GM12878 (cell line): Measurements from ENCODE around the gene HABP2. TPM values are rescaled to one million over a fixed set of nuclear protein-coding genes. Genes with fewer than 3 reads are reported as not detected.

Experiments used
- ATAC-seq: fragments of 200-7000 bp; cut with Tn5 transposase; 3 replicates; pipeline ENCODE4 v1.9.1; 2020; ENCODE audit warnings: mild to moderate bottlenecking, moderate library complexity
- BruUV-seq: library from RNA; stranded (reverse); fragments of 400-500 nt; replicated peaks from 2 replicates; lab custom pipeline; 2021; lab: Mats Ljungman, UMichigan
- CTCF ChIA-PET: fragments of 300-600 bp; sonication (Branson Sonifier 250); formaldehyde crosslinking; extraction: SDS; loops from one replicate; lab custom pipeline; 2021; ENCODE audit warnings: inconsistent platforms; lab: Yijun Ruan, JAX
- POLR2A ChIA-PET: fragments of 350-600 bp; formaldehyde crosslinking; extraction: SDS; loops from one replicate; lab custom pipeline; 2021; ENCODE audit warnings: inconsistent platforms; lab: Charles Lee
- RAD21 ChIA-PET: fragments of 300-600 bp; sonication (Branson Sonifier 250); formaldehyde crosslinking; loops from one replicate; lab custom pipeline; 2023; ENCODE audit warnings: antibody characterized with exemption; ENCODE audit not compliant: unreplicated experiment; lab: Charles Lee
- SMC1A ChIA-PET: fragments of 300-600 bp; sonication (Branson Sonifier 250); formaldehyde crosslinking; loops from one replicate; lab custom pipeline; 2023; ENCODE audit not compliant: unreplicated experiment, uncharacterized antibody; lab: Charles Lee
- DNase-seq: peaks from one replicate; pipeline ENCODE4 v3.0.0-alpha.2; 2011; ENCODE audit warnings: low read depth, low spot score
- FAIRE-seq: peaks from 3 replicates; lab custom pipeline; 2011; peaks lifted over from hg19 to GRCh38; lab: Jason Lieb, UNC
- H2AFZ ChIP-seq: 2 replicates; pipeline ENCODE4 v1.6.0; 2011; ENCODE audit warnings: low read depth, low read length, control low read depth; ENCODE audit not compliant: control insufficient read depth
- H3K27ac ChIP-seq: 2 replicates; pipeline ENCODE4 v1.5.1; 2011; ENCODE audit warnings: control low read depth; ENCODE audit not compliant: control insufficient read depth, insufficient read depth
- H3K27me3 ChIP-seq, 2 experiments: replicated peaks in 1 of 2; 2 replicates each; pipeline versions ENCODE4 v1.6.0 to v1.6.1; 2011; ENCODE audit warnings: low read length in 1 of 2; ENCODE audit not compliant: control insufficient read depth in 2 of 2, insufficient read depth in 2 of 2
- H3K36me3 ChIP-seq, 2 experiments: 2 replicates each; pipeline ENCODE4 v1.5.1; 2011; ENCODE audit warnings: low read length in 1 of 2; ENCODE audit not compliant: control insufficient read depth in 2 of 2, insufficient read depth in 2 of 2
- H3K4me1 ChIP-seq: 2 replicates; pipeline ENCODE4 v1.6.1; 2011; ENCODE audit warnings: mild to moderate bottlenecking, low read length, moderate library complexity, mixed read lengths; ENCODE audit not compliant: control insufficient read depth, insufficient read depth
- H3K4me2 ChIP-seq: 2 replicates; pipeline ENCODE4 v1.6.0; 2011; ENCODE audit warnings: control low read depth; ENCODE audit not compliant: control insufficient read depth, insufficient read depth
- H3K4me3 ChIP-seq: fragments of 200-600 bp; sonication (generic); 2 replicates; pipeline ENCODE4 v1.5.1; 2016
- H3K79me2 ChIP-seq: 2 replicates; pipeline ENCODE4 v1.6.0; 2011; ENCODE audit warnings: low read length; ENCODE audit not compliant: control insufficient read depth, insufficient read depth
- H3K9ac ChIP-seq: 2 replicates; pipeline ENCODE4 v1.8.0; 2011; ENCODE audit warnings: low read length, control low read depth, mixed read lengths; ENCODE audit not compliant: control insufficient read depth, insufficient read depth
- H3K9me3 ChIP-seq: replicated peaks from 3 replicates; pipeline ENCODE4 v1.5.1; 2011; ENCODE audit warnings: mild to moderate bottlenecking, low read length; ENCODE audit not compliant: control insufficient read depth, insufficient read depth
- H4K20me1 ChIP-seq: 2 replicates; pipeline ENCODE4 v1.6.0; 2011; ENCODE audit not compliant: control insufficient read depth, insufficient read depth
- ATF2 ChIP-seq: IDR thresholded peaks from 2 replicates; pipeline ENCODE4 v1.6.1; 2012; ENCODE audit warnings: low read length, inconsistent platforms
- BACH1 ChIP-seq: fragments of 450-650 bp; IDR thresholded peaks from 2 replicates; pipeline ENCODE4 v1.6.1; 2017; ENCODE audit warnings: mild to moderate bottlenecking, borderline replicate concordance
- CBFB ChIP-seq: IDR thresholded peaks from 2 replicates; pipeline ENCODE4 v1.6.1; 2016; ENCODE audit warnings: antibody characterized with exemption, low read depth
- CBX3 ChIP-seq: fragments of 200-600 bp; sonication (generic); IDR thresholded peaks from 2 replicates; pipeline ENCODE4 v1.6.1; 2016; ENCODE audit warnings: low read depth, borderline replicate concordance
- CHD4 ChIP-seq: fragments of 200-600 bp; sonication (generic); IDR thresholded peaks from 2 replicates; pipeline ENCODE4 v1.6.1; 2016; ENCODE audit warnings: mild to moderate bottlenecking
- FOXM1 ChIP-seq: IDR thresholded peaks from 2 replicates; pipeline ENCODE4 v1.6.1; 2012; ENCODE audit warnings: low read depth, mild to moderate bottlenecking, inconsistent platforms, low read length, moderate library complexity
- IRF5 ChIP-seq: fragments of 450-650 bp; IDR thresholded peaks from 2 replicates; pipeline ENCODE4 v1.6.1; 2017; ENCODE audit warnings: borderline replicate concordance
- NFIC ChIP-seq: IDR thresholded peaks from 2 replicates; pipeline ENCODE4 v1.6.1; 2012; ENCODE audit warnings: low read depth, mild to moderate bottlenecking, inconsistent platforms, low read length, moderate library complexity
- NFXL1 ChIP-seq: fragments of 450-650 bp; IDR thresholded peaks from 2 replicates; pipeline ENCODE4 v1.6.1; 2017; ENCODE audit warnings: antibody characterized with exemption, mild to moderate bottlenecking, borderline replicate concordance
- RCOR1 ChIP-seq: conservative IDR thresholded peaks from 2 replicates; pipeline ENCODE4 v1.6.1; 2012; ENCODE audit warnings: low read depth, low read length, improper control_type of control experiment
- RELA ChIP-seq: fragments of 450-650 bp; IDR thresholded peaks from 2 replicates; pipeline ENCODE4 v1.8.0; 2014; ENCODE audit warnings: borderline replicate concordance; ENCODE audit not compliant: partially characterized antibody
- TCF12 ChIP-seq: IDR thresholded peaks from 2 replicates; pipeline ENCODE4 v1.6.1; 2011; ENCODE audit warnings: low read depth, mild to moderate bottlenecking, low read length
- ZNF207 ChIP-seq: fragments of 450-650 bp; IDR thresholded peaks from 2 replicates; pipeline ENCODE4 v1.6.1; 2014; ENCODE audit warnings: antibody characterized with exemption, mild to moderate bottlenecking, borderline replicate concordance
- ZNF274 ChIP-seq: IDR thresholded peaks from one replicate; pipeline ENCODE4 v1.8.0; 2011; ENCODE audit not compliant: insufficient read length, insufficient read depth
- WGBS: methylation state at CpG from one replicate; pipeline ENCODE4 v1.1.6; 2016; ENCODE audit warnings: low lambda C conversion rate; ENCODE audit not compliant: insufficient replicate concordance, insufficient coverage; ENCODE audit errors: missing lambda C conversion rate; 5-methylcytosine and 5-hydroxymethylcytosine counted together
- in situ Hi-C: fragments of 300-500 bp; cut with MboI; formaldehyde crosslinking; loops from 9 replicates; pipeline ENCODE4 v1.14.3; 2018; ENCODE audit warnings: mixed read lengths
- intact Hi-C: fragments of 100-400 bp; cut with micrococcal nuclease; formaldehyde crosslinking; loops from one replicate; pipeline ENCODE4 v1.14.2; 2022; ENCODE audit not compliant: unreplicated experiment
- polyA plus RNA-seq, 11 experiments: library from polyadenylated mRNA; depleted of rRNA in 4 of 11; unstranded in 6 of 11; stranded (reverse) in 5 of 11; fragments of >200 nt; fragmentation: Nextera tagmentation in 4 of 11; fragmentation: Illumina TruSeq in 1 of 11; extraction: Ambion mirVana in 4 of 11; extraction: Trizol in 1 of 11; gene quantifications; 1 replicate in 1 of 11; 2 replicates in 10 of 11; pipeline versions ENCODE4 v1.2.1 to v1.2.3, GENCODE V29; 2011 to 2016; ENCODE audit warnings: inconsistent platforms in 2 of 11, missing spikeins in 2 of 11, low read depth in 1 of 11
- total RNA-seq, 4 experiments: library from RNA; depleted of rRNA in 3 of 4; stranded (reverse); fragments of >200 nt in 3 of 4; fragmentation: Illumina TruSeq in 1 of 4; extraction: Trizol in 1 of 4; gene quantifications; 2 replicates each; pipeline versions ENCODE4 v1.2.1 to v1.2.3, GENCODE V29; 2013 to 2021

HABP2 gene
- total and polyA plus RNA-seq, 10 of the 15 experiments (the other 5 are each of a cell fraction or from before 2014, with no cell fraction given) = 0.13 TPM; not detected in 9

DNA sequence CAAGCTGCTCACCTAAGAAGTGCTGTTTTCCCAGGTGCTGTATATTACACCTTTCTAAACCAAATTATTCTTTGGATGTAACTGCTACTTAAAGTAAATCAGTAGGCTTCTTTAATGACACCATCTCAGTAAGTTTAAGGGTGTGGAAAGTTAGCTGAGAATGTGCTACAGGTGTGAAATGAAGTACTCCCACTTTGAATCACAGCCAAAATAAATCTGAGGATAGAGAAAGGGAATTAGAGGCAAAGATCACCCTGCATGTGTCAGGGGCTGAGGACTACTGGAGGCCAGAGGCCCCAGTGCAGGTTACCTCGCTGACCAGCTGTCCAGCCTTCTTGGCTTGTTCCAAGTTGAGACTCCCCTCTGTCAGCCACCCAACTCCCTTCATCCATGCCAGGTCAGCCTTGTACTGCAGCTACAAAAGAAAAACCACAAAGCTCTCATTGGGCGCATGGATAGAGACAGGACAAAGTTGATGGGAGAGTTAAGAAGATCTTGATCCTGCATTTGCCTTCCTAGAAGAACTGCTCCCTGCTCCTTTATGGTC lies 75.8 kb downstream of the HABP2 start:
- H3K9ac ChIP-seq = no peak overlapping the region
- peaks cover 2 to 3% of the 10 kb centered on the region in 2 experiments; a peak in 2 of 4 replicates for H3K27me3 ChIP-seq
- in situ Hi-C loops (no loop called here), intact Hi-C loops (no loop called here)
- ATAC-seq (no peak), FAIRE-seq (no peak), DNase-seq (no peak)
- H3K4me2 ChIP-seq = no peak overlapping the region
- CTCF ChIA-PET = interaction anchor here (1.7 to 3.1 kb wide), 2 partner anchors 11 to 13 kb away, joined by 5 to 11 read pairs; no protein-coding TSS in a partner anchor
- H3K79me2 ChIP-seq = no peaks in the 10 kb centered on the region
- SMC1A ChIA-PET = no interaction called here
- no peaks in the 10 kb centered on the region for H3K9me3 ChIP-seq
- POLR2A ChIA-PET = no interaction called here
- no peak overlapping the region for H3K27ac ChIP-seq
- H2AFZ ChIP-seq = no peak overlapping the region
- TF ChIP-seq IRF5 (no peak), ZNF207 (no peak), ZNF274 (no peak), TCF12 (no peak), BACH1 (no peak), CHD4 (no peak), RELA (no peak), NFXL1 (no peak), RCOR1 (no peak), ATF2 (no peak), FOXM1 (no peak), CBFB (no peak), CBX3 (no peak), NFIC (no peak)
- H3K36me3 ChIP-seq = no peaks in the 10 kb centered on the region
- 20% methylated on average over 2 of the region's 2 CpGs for WGBS
- H3K4me3 ChIP-seq = no peak overlapping the region
- H3K4me1 ChIP-seq = no peaks in the 10 kb centered on the region
- no TSS peak for BruUV-seq
- RAD21 ChIA-PET = no interaction called here
- no peaks in the 10 kb centered on the region for H4K20me1 ChIP-seq
